Urinary bladder (tissue), 4 donors: ENCODE results near the gene LDLR. TPM values are rescaled to one million over a fixed set of nuclear protein-coding genes. Genes with fewer than 3 reads are reported as not detected.
"Not testable (repeated sequence)": the region's sequence is repeated elsewhere in the genome, so short reads cannot be mapped to it uniquely, and the experiment has no call there.

Experiments
- DNase-seq: peaks from one replicate; pipeline ENCODE4 v3.0.0-alpha.2; 2015; ENCODE audit errors: extremely low spot score
- H3K27ac ChIP-seq: one replicate; pipeline ENCODE4 v1.5.1; 2013; ENCODE audit warnings: low read depth, mild to moderate bottlenecking, moderate library complexity
- H3K36me3 ChIP-seq: one replicate; pipeline ENCODE4 v1.6.1; 2013; ENCODE audit warnings: mild to moderate bottlenecking, moderate library complexity; ENCODE audit not compliant: insufficient read depth
- H3K4me1 ChIP-seq: one replicate; pipeline ENCODE4 v1.6.1; 2013; ENCODE audit warnings: mild to moderate bottlenecking, moderate library complexity; ENCODE audit not compliant: insufficient read depth
- H3K4me3 ChIP-seq: one replicate; pipeline ENCODE4 v1.5.1; 2013; ENCODE audit warnings: low read depth, low read length
- WGBS: extraction: QIAGEN DNeasy Blood & Tissue Kit; methylation state at CpG from one replicate; pipeline ENCODE4 v1.1.7; 2013; 5-methylcytosine and 5-hydroxymethylcytosine counted together
- polyA plus RNA-seq: library from polyadenylated mRNA; stranded (reverse); fragments of 200-250 nt; gene quantifications from one replicate; pipeline ENCODE4 v1.2.3, GENCODE V29; 2013
- total RNA-seq: library from RNA; depleted of rRNA; stranded (reverse); fragments of >200 nt; gene quantifications from one replicate; pipeline ENCODE4 v1.2.3, GENCODE V29; 2014
- donor health status: healthy with polysubstance abuse.
- donor health status: healthy.

Gene LDLR
- total and polyA plus RNA-seq, 2 donors: 44.9 to 48.6 TPM

- Histone ChIP-seq H3K36me3 (no peaks in the 10 kb centered on the region), H3K4me3 (peak overlapping the region; percentile 51), H3K4me1 (no peaks in the 10 kb centered on the region), H3K27ac (peak overlapping the region; percentile 42)
- DNase-seq: no peak
- WGBS: 13% methylated on average over 11 of the region's 11 CpGs
Measured at GRCh38 chr19:11088506-11089253, 583 bp upstream of the LDLR start.

- H3K36me3 ChIP-seq, DNase-seq, H3K4me1 ChIP-seq: not testable (repeated sequence)
- peak overlapping the region; percentile 51 for H3K4me3 ChIP-seq
- H3K27ac ChIP-seq: peak overlapping the region; percentile 90
- WGBS: 0% methylated on average over 15 of the region's 15 CpGs
Measured at GRCh38 chr19:11090014-11090263, 676 bp downstream of the LDLR start.

- peak; percentile 92 for DNase-seq
- H3K4me3 ChIP-seq: peak overlapping the region; percentile 63
- H3K36me3 ChIP-seq: no peaks in the 10 kb centered on the region
- under 1% methylated on average over 64 of the region's 64 CpGs for WGBS
- H3K4me1 ChIP-seq: no peaks in the 10 kb centered on the region
- H3K27ac ChIP-seq: peak overlapping the region; percentile 99
Measured at GRCh38 chr19:11090264-11090996, 1.2 kb downstream of the LDLR start.

- Histone ChIP-seq H3K4me1 (no peaks in the 10 kb centered on the region), H3K27ac (peak overlapping the region; percentile 99), H3K4me3 (peak overlapping the region; percentile 63), H3K36me3 (no peaks in the 10 kb centered on the region)
- no peak for DNase-seq
- 20% methylated on average over 11 of the region's 11 CpGs for WGBS
Measured at GRCh38 chr19:11090997-11091702, 1.9 kb downstream of the LDLR start.

GRCh38 chr19:11091703-11092153 lies 2.5 kb downstream of the LDLR start:
- 7% methylated on average over 8 of the region's 8 CpGs for WGBS
- Histone ChIP-seq H3K27ac (peak overlapping the region; percentile 90), H3K4me1 (no peaks in the 10 kb centered on the region), H3K36me3 (no peaks in the 10 kb centered on the region), H3K4me3 (no peak overlapping the region)
- no peak for DNase-seq

GRCh38 chr19:11092181-11092538 lies 2.9 kb downstream of the LDLR start:
- Histone ChIP-seq H3K4me1 (no peaks in the 10 kb centered on the region), H3K27ac (peak overlapping the region; percentile 83), H3K4me3 (no peak overlapping the region), H3K36me3 (no peaks in the 10 kb centered on the region)
- DNase-seq: no peak
- WGBS: 43% methylated on average over 6 of the region's 6 CpGs

- 84% methylated on average over 15 of the region's 15 CpGs for WGBS
- H3K4me1 ChIP-seq: no peaks in the 10 kb centered on the region
- H3K4me3 ChIP-seq: no peak overlapping the region
- DNase-seq: no peak
- no peaks in the 10 kb centered on the region for H3K36me3 ChIP-seq
- H3K27ac ChIP-seq: no peak overlapping the region
Measured at GRCh38 chr19:11093689-11094238, 4.5 kb downstream of the LDLR start.

- peak overlapping the region; percentile 85 for H3K27ac ChIP-seq
- H3K4me3 ChIP-seq: no peak overlapping the region
- WGBS: 84% methylated on average over 4 of the region's 4 CpGs
Measured at GRCh38 chr19:11094520-11094894, 5.2 kb downstream of the LDLR start.

GRCh38 chr19:11096210-11096841 lies 7.1 kb downstream of the LDLR start:
- Histone ChIP-seq H3K36me3 (no peaks in the 10 kb centered on the region), H3K4me1 (no peaks in the 10 kb centered on the region), H3K27ac (peak overlapping the region; percentile 80), H3K4me3 (no peak overlapping the region)
- WGBS: 53% methylated on average over 10 of the region's 10 CpGs
- DNase-seq: no peak

More at GRCh38 chr19:11094520-11094894, 5.2 kb downstream of the LDLR start:
- no peaks in the 10 kb centered on the region for H3K4me1 ChIP-seq
- H3K36me3 ChIP-seq: no peaks in the 10 kb centered on the region
- DNase-seq: no peak

- H3K4me1 ChIP-seq, H3K4me3 ChIP-seq, H3K27ac ChIP-seq, DNase-seq, H3K36me3 ChIP-seq: not testable (repeated sequence)
- WGBS: 93% methylated on average over 6 of the region's 6 CpGs
Measured at GRCh38 chr19:11097367-11097766, 8.1 kb downstream of the LDLR start.

GRCh38 chr19:11098327-11098726 lies 9.1 kb downstream of the LDLR start:
- Histone ChIP-seq H3K4me1 (no peaks in the 10 kb centered on the region), H3K36me3 (no peaks in the 10 kb centered on the region), H3K27ac (no peak overlapping the region), H3K4me3 (no peak overlapping the region)
- no peak for DNase-seq
- 100% methylated on average over 2 of the region's 2 CpGs for WGBS

GRCh38 chr19:11098861-11099260 lies 9.6 kb downstream of the LDLR start:
- no peak overlapping the region for H3K27ac ChIP-seq
- no peaks in the 10 kb centered on the region for H3K36me3 ChIP-seq
- WGBS: 87% methylated on average over 3 of the region's 3 CpGs
- no peaks in the 10 kb centered on the region for H3K4me1 ChIP-seq
- H3K4me3 ChIP-seq: no peak overlapping the region
- no peak for DNase-seq

- WGBS: 70% methylated on average over 12 of the region's 12 CpGs
- Histone ChIP-seq H3K4me3 (no peak overlapping the region), H3K4me1 (no peaks in the 10 kb centered on the region), H3K36me3 (no peaks in the 10 kb centered on the region), H3K27ac (no peak overlapping the region)
- no peak for DNase-seq
Measured at GRCh38 chr19:11100049-11100448, 10.8 kb downstream of the LDLR start.
